ENCODE results near the gene IQCK.

Gene IQCK

GRCh38 chr16:19829844-19830692 is 112.0 kb downstream of the IQCK start:
- Histone ChIP-seq H3K9ac (no peak overlapping the region), H3K36me3 (no peaks in the 10 kb centered on the region), H3K27me3 (no peaks in the 10 kb centered on the region), H4K20me1 (no peaks in the 10 kb centered on the region), H3K9me3 (no peaks in the 10 kb centered on the region), H3K4me1 (no peaks in the 10 kb centered on the region), H3K27ac (no peak overlapping the region), H3K4me2 (no peak overlapping the region), H3K4me3 (no peak overlapping the region)
- no peak for TF ChIP-seq Cebpa-rat (IDR thresholded peaks at IDR 0.05)

- H3K9me3 ChIP-seq: no peaks in the 10 kb centered on the region
- H3K36me3 ChIP-seq: no peaks in the 10 kb centered on the region
- no peaks in the 10 kb centered on the region for H3K27me3 ChIP-seq
- no peaks in the 10 kb centered on the region for H4K20me1 ChIP-seq
- H3K4me2 ChIP-seq: no peak overlapping the region
- H3K4me3 ChIP-seq: no peak overlapping the region
- no peak overlapping the region for H3K27ac ChIP-seq
- TF ChIP-seq Cebpa-rat (IDR thresholded peaks at IDR 0.05): no peak
- H3K4me1 ChIP-seq: no peaks in the 10 kb centered on the region
- no peak overlapping the region for H3K9ac ChIP-seq
These were observed 113.0 kb downstream of the IQCK start for GRCh38 chr16:19830902-19831560.

GRCh38 chr16:19831678-19832077 is 113.6 kb downstream of the IQCK start:
- H3K36me3 ChIP-seq: no peaks in the 10 kb centered on the region
- no peak overlapping the region for H3K9ac ChIP-seq
- no peaks in the 10 kb centered on the region for H3K9me3 ChIP-seq
- no peaks in the 10 kb centered on the region for H3K27me3 ChIP-seq
- no peak overlapping the region for H3K27ac ChIP-seq
- TF ChIP-seq Cebpa-rat (IDR thresholded peaks at IDR 0.05): no peak
- no peaks in the 10 kb centered on the region for H3K4me1 ChIP-seq
- H3K4me2 ChIP-seq: no peak overlapping the region
- no peaks in the 10 kb centered on the region for H4K20me1 ChIP-seq
- H3K4me3 ChIP-seq: no peak overlapping the region

GRCh38 chr16:19833176-19833575 is 115.1 kb downstream of the IQCK start:
- H3K4me1 ChIP-seq: no peaks in the 10 kb centered on the region
- no peak for TF ChIP-seq Cebpa-rat (IDR thresholded peaks at IDR 0.05)
- H3K36me3 ChIP-seq: no peaks in the 10 kb centered on the region
- H3K4me2 ChIP-seq: no peak overlapping the region
- no peak overlapping the region for H3K27ac ChIP-seq
- no peaks in the 10 kb centered on the region for H3K9me3 ChIP-seq
- no peak overlapping the region for H3K4me3 ChIP-seq
- no peaks in the 10 kb centered on the region for H4K20me1 ChIP-seq
- no peaks in the 10 kb centered on the region for H3K27me3 ChIP-seq
- H3K9ac ChIP-seq: no peak overlapping the region

DNA sequence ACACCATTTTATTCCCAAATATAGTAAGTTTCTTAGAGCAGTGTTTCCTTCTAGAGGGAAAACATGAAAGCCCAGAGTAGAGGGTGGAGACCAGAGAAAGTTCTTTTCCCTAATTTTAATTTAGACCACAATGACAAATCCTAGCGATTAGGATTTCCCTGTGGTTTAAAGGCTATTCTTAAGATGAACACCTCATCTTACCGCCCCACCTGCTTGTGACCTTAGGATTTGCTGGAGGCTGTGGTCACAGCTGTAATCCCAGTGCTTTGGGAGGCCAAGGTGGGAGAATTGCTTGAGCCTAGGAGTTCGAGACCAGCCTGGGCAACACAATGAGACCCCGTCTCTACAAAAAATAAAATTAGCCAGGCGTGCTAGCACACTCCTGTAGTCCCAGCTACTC is 115.5 kb downstream of the IQCK start:
- no peak overlapping the region for H3K4me2 ChIP-seq
- no peak overlapping the region for H3K27ac ChIP-seq
- no peaks in the 10 kb centered on the region for H3K27me3 ChIP-seq
- H3K9ac ChIP-seq: no peak overlapping the region
- no peaks in the 10 kb centered on the region for H3K9me3 ChIP-seq
- H3K36me3 ChIP-seq: no peaks in the 10 kb centered on the region
- no peaks in the 10 kb centered on the region for H4K20me1 ChIP-seq
- H3K4me1 ChIP-seq: no peaks in the 10 kb centered on the region
- H3K4me3 ChIP-seq: no peak overlapping the region
- no peak for TF ChIP-seq Cebpa-rat (IDR thresholded peaks at IDR 0.05)

DNA sequence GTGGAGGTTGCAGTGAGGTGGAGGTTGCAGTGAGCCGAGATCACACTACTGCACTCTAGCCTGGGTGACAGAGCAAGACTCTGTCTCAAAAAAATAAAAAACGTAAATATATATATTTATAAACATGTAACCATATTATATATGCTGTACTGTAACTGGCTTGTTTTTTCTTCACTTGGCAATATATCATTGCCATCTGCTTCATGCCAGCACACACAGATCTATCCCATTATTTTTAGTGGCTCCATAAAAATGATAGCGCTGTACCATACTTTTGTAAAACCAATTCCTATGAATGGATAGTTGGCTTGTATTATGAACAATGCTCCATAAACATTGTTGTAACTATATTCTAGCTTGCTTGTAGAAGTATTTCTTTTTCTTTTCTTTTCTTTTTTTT is 117.1 kb downstream of the IQCK start:
- no peak overlapping the region for H3K4me3 ChIP-seq
- H4K20me1 ChIP-seq: no peaks in the 10 kb centered on the region
- no peaks in the 10 kb centered on the region for H3K27me3 ChIP-seq
- H3K4me2 ChIP-seq: no peak overlapping the region
- H3K36me3 ChIP-seq: no peaks in the 10 kb centered on the region
- H3K27ac ChIP-seq: no peak overlapping the region
- H3K4me1 ChIP-seq: no peaks in the 10 kb centered on the region
- H3K9me3 ChIP-seq: no peaks in the 10 kb centered on the region
- H3K9ac ChIP-seq: no peak overlapping the region
- no peak for TF ChIP-seq Cebpa-rat (IDR thresholded peaks at IDR 0.05)

GRCh38 chr16:19835968-19836421 is 117.9 kb downstream of the IQCK start:
- no peak for TF ChIP-seq Cebpa-rat (IDR thresholded peaks at IDR 0.05)
- Histone ChIP-seq H3K9ac (no peak overlapping the region), H4K20me1 (no peaks in the 10 kb centered on the region), H3K36me3 (no peaks in the 10 kb centered on the region), H3K4me3 (no peak overlapping the region), H3K27ac (no peak overlapping the region), H3K27me3 (no peaks in the 10 kb centered on the region), H3K4me1 (peaks cover 6% of the 10 kb centered on the region), H3K4me2 (no peak overlapping the region), H3K9me3 (no peaks in the 10 kb centered on the region)

DNA sequence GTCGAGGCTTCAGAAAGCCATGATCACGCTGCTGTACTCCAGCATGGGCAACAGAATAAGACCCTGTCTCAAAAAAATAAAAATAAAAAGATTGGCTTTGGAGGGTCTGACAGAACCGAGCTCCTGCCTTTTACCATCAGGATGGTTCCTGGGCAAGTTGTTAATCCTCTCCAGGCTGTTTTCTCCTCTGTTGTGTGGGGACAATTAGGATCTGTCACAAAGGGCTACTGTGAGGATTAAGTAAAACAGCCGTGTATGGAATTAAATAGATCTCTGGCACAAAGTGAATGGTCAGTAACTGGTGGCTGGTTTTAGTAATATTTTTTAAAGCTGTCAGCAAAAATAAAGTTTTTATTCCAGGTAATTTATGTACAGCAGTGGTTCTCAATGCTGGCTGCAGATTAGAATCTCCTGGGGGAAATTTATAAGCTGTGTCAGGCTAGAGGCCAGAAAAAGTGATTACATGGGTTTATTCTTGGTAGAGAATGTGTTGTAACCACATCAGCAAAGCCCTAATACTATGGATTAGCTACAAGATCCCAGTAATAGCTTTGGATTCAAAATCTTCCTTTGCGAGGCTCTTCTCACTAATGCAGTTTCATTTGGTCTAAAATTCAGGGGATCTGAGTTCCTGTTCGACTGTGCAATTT is 119.4 kb downstream of the IQCK start:
- Histone ChIP-seq H3K4me1 (peaks cover 6% of the 10 kb centered on the region), H3K9ac (no peak overlapping the region), H3K27me3 (no peaks in the 10 kb centered on the region), H3K9me3 (no peaks in the 10 kb centered on the region), H4K20me1 (no peaks in the 10 kb centered on the region), H3K36me3 (no peaks in the 10 kb centered on the region), H3K4me3 (no peak overlapping the region), H3K27ac (no peak overlapping the region), H3K4me2 (no peak overlapping the region)
- no peak for TF ChIP-seq Cebpa-rat (IDR thresholded peaks at IDR 0.05)

DNA sequence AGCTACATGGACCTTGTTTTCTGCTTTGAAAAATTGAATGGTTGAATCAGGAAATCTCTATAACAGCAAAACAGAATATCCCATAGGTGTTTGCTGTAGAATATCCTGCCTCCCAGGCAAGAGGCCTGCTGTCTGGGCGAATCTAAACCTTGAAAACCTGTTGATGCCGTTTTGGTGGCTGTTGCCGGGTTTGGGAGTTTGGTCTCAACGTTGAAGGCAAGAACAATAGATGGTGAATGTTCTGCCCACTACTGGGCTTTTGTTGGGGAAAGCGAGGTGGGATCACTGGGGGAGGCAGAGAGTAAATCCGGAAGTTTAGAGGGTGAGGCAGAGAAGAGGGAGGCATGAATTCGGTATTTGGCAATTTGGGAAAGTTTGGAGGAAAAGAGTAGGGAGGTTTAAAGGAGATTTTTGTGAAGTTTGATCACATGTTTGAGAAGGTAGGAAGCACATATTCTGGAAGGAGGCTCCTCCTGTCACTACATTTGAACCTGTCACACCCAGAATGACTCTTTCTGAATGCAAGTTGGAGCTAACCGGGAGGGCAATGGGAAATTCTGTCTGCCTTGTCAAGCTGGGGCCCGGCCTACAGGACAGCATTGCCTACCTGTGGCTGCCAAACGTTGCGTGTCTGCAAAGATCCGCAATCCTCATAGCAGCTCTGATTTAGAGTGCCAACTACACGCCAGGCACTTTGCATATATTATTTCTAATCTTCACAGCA is 120.1 kb downstream of the IQCK start:
- Histone ChIP-seq H3K36me3 (no peaks in the 10 kb centered on the region), H4K20me1 (no peaks in the 10 kb centered on the region), H3K4me2 (no peak overlapping the region), H3K4me3 (no peak overlapping the region), H3K4me1 (peaks cover 6% of the 10 kb centered on the region), H3K9ac (no peak overlapping the region), H3K9me3 (no peaks in the 10 kb centered on the region), H3K27ac (no peak overlapping the region), H3K27me3 (no peaks in the 10 kb centered on the region)
- TF ChIP-seq Cebpa-rat (IDR thresholded peaks at IDR 0.05): no peak

Data from BLaER1 (cell line).